Skeletal muscle cell (primary cell): ENCODE measurements around the gene PARP4.
"Not testable (repeated sequence)": the region's sequence is repeated elsewhere in the genome, so short reads cannot be mapped to it uniquely, and the experiment has no call there.

Experiments used
- DNase-seq: peaks from one replicate; pipeline ENCODE4 v3.0.0-alpha.2; 2010; ENCODE audit warnings: low read depth
- H3K4me3 ChIP-seq: 2 replicates; pipeline ENCODE4 v1.5.1; 2011; ENCODE audit warnings: low read depth, mild to moderate bottlenecking, control low read depth, low read length, moderate library complexity

Gene PARP4

DNA sequence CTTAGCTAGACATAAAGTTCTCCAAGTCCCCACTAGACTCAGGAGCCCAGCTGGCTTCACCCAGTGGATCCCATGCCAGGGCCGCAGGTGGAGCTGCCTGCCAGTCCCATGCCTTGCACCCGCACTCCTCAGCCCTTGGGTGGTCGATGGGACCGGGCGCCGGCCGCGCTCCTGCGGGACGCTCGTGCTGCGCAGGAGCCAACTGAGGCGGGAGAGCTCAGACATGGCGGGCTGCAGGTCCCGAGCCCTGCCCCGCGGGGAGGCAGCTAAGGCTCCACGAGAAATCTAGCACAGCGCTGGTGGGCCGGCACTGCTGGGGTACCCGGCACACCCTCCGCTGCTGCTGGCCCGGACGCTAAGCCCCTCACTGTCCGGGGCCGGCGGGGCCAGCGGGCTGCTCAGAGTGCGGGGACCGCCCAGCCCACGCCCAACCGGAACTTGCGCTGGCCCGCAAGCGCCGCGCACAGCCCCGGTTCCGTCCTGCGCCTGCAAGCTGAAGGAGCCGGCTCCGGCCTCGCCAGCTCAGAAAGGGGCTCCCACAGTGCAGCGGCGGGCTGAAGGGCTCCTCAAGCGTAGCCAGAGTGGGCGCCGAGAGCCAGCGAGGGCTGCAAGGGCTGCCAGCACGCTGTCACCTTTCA, 5.8 kb downstream of the PARP4 start:
- no peak for DNase-seq
- H3K4me3 ChIP-seq = no peak overlapping the region

- H3K4me3 ChIP-seq, DNase-seq: not testable (repeated sequence)
These were observed 6.3 kb downstream of the PARP4 start for GRCh38 chr13:24506283-24506682.

- DNase-seq = no peak
- no peak overlapping the region for H3K4me3 ChIP-seq
These were observed 6.8 kb downstream of the PARP4 start for GRCh38 chr13:24505756-24506155.

DNA sequence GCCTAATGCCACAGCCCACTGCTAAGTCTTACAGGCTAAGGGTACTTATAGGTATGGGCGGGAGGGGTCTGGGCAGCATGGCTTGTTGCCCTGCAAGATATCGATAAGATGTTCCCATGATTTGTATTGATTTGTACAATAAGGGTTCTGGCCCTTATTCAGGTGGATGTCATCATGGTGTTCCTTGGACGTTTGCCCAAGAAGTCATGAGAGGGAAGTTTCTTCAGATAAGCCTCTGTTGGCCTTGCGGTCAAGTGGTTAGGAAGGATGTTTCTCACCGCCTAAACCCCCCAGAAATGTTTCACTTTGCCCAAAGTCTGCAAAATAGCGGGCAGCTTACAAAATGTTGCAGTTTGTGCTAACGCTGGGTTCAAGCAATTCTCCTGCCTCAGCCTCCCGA, 7.3 kb downstream of the PARP4 start:
- H3K4me3 ChIP-seq = no peak overlapping the region
- no peak for DNase-seq

DNA sequence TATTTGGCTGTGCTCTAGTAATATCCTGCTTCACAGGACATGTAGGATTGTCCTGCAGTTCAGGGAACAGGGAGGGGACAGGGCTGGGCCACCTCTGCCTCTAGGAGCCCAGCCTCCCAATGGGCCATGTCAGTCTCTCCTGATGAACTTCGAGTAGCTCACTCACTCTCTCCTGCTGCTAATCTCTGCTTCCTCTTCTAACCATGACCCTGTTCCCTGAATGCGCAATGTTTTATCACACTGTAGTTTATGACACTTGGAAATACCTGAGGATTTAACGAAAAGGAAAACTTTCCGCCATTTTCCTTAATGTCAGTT, 9.2 kb downstream of the PARP4 start:
- H3K4me3 ChIP-seq = no peak overlapping the region
- no peak for DNase-seq

DNA sequence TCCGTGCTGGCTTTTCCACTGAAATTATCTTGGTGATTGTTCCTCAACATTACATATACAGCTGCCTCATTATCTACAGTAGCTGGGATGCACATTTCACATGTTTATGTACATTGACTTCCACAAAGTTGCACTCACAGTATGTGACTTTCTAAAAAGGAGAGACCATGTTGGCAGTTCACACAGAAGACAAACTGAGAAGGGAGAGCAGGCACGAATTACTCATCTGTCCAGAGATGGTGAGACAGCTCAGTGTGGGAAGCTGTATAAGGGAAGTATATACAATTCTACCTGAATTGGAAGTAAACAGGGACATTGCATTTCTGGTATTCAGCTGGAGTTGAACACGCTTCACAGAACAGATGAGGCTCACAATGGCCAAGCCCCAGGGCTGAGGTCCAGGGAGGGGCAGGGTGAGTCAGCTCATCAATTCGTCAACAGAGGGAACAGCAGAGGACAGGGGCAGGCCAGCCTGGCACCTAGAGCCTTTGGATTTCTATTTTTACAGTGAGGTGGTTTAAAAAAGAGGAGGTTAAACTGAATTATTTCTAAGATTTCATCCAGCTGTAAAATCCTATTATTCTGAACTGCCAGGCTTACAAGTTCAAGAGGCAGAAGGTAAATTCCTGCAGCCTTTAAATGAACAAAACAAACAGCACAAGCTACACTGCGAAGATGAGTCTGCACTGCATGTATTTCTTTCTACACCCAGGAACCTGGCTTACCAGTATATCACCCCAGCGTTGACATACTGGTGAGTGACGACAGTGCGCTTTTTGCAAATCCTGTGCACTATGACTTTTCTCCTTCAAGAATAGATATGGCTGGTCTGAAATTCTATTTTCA, 9.8 kb downstream of the PARP4 start:
- H3K4me3 ChIP-seq = no peak overlapping the region
- DNase-seq = peak; percentile 26

- no peak overlapping the region for H3K4me3 ChIP-seq
- peak; percentile 27 for DNase-seq
These were observed 11.6 kb downstream of the PARP4 start for GRCh38 chr13:24500977-24501376.

DNA sequence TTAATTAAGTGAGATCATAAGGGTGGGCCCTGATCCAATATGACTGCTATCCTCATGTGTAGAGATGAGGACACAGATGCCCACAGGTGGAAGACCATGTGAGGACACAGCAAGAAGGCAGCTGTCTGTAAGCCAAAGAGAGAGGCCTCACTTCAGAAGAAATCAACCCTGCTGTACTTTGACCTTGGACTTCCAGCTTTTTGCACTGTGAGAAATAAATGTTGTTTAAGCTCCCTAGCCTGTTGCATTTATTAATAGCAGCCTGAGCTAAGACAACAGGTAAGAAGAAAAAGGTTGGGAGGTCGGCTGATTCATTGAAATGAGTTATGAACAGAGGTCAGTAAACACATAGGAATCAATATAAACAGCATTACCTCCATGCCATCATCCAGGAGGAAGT, 14.8 kb downstream of the PARP4 start:
- no peak for DNase-seq
- no peak overlapping the region for H3K4me3 ChIP-seq

DNA sequence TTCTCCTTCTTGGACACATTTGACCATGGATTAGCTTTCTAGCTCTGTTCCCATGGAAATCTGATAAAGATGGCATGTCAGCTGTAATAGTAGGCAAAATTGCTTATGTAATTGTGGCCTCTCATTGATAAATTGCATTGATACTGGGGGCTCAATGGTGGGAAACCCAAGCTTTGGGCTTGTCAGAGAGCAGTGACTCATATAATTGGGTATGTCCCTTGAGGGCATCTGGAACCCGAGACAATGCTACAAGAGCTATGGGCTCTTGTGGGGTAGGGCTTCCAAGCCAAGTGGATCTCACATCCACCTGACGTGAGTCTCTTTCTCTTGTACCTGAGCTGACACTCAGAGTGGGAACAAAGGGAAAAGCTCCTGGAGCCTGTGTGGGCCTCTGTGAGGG, 16.3 kb downstream of the PARP4 start:
- not testable (repeated sequence) for H3K4me3 ChIP-seq, DNase-seq

DNA sequence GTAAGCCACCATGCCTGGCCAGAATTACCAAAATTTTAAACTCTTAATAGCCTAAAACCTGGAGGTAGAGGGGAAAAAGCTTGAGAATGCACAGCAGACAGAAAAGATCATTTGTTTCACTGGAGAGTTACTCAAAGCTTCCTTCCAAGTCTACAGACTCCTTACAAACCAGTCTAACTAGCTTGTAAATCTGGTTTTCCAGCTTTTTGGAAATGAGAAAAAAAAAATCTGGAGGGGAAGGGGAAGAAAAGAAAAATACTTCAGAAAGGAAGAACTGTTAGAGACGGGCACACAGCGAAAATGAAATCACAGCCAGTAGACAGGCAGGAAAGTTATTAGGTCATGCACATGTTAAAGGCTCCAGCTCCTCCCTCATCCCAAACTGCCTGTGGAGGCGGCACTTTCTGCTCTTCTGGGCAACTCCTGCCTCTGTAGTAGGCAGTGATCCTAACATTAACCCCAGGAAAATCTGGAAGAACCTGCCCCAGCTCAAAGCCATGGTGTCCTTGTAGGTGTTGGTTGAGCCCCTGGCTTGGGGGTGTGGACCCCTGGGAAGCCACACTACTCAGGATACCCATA, 17.3 kb downstream of the PARP4 start:
- H3K4me3 ChIP-seq = no peak overlapping the region
- DNase-seq = no peak

DNA sequence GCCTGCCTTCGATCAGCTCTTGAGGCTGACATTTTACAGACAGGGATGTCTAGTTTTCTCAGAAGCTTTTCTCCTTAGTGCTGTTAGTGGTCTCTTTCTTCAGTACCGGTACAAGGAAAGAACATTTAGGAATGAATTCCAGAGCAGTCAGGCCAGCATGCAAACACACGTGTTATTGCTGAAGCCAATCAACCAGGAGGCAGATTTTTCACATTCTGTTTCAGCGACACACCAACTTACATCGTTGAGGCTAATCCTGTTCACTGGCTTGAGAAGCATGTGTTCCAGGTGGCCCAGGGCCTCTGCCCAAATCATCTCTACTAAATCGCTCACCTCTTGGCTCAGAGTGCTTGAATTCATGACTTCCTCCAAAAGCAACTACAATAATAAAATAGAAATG, 19.2 kb downstream of the PARP4 start:
- no peak for DNase-seq
- no peak overlapping the region for H3K4me3 ChIP-seq

GRCh38 chr13:24491845-24492244, 20.7 kb downstream of the PARP4 start:
- DNase-seq = no peak
- no peak overlapping the region for H3K4me3 ChIP-seq

DNA sequence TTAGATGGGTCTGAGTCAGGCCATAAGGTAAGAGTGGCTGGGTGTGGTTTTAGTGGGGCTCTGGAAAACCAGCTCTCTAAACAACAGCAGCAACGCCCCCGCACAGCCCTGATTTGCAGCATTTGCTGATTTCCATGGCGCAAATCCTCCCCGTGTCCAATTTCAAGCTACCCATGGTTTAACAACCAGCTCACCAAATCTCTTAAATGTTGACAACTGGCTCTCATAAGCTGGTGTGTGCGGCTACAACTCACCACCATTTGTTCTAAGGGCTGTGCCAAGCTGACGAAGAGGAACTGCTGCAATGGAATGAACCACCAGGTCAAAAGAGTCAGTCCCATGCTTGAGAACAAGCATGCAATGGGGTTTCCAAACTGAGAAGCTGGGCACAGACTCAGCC, 22.9 kb downstream of the PARP4 start:
- DNase-seq = no peak
- no peak overlapping the region for H3K4me3 ChIP-seq

DNA sequence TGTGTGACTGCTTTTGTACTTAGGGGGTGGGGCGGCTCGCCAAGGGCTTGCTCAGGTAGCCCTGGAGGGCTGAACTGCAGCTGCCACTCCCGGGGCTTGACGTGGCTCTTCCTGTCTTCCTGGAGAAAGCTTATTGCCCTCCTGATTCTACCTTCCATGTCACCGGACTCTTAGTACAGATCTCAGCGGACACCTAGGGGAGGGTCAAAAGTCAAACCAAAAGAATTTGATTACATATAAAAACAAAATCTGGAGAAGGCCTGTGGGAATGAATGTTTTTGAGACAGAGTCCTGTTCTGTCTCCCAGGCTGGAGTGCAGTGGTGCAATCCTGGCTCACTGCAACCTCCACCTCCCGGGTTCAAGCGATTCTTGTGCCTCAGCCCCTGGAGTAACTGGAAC, 24.5 kb downstream of the PARP4 start:
- not testable (repeated sequence) for DNase-seq

GRCh38 chr13:24486017-24486657, 26.4 kb downstream of the PARP4 start:
- DNase-seq, H3K4me3 ChIP-seq: not testable (repeated sequence)

More for the DNA sequence above, 24.5 kb downstream of the PARP4 start:
- H3K4me3 ChIP-seq = not testable (repeated sequence)

- H3K4me3 ChIP-seq = no peak overlapping the region
- DNase-seq = no peak
These were observed 38.9 kb downstream of the PARP4 start for GRCh38 chr13:24473686-24474085.

DNA sequence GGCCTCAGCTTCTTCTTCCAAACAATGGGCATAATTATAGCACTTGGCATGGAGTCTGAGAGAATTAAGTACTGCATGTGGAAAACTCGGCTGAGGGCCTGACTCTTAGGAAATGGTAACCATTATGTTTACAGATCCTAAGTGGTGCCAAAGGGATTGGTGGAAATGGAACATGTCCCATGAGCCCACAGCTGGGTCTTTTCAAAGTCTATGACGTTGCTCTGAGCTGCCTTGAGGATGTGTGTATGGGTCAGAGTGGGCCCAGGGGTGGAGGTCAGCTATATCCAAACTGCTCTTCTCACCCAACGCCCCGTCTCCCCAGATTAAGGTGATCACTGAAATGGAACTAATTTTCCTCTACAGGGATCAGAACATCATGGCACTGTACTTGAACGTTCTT, 40.4 kb downstream of the PARP4 start:
- not testable (repeated sequence) for H3K4me3 ChIP-seq, DNase-seq

DNA sequence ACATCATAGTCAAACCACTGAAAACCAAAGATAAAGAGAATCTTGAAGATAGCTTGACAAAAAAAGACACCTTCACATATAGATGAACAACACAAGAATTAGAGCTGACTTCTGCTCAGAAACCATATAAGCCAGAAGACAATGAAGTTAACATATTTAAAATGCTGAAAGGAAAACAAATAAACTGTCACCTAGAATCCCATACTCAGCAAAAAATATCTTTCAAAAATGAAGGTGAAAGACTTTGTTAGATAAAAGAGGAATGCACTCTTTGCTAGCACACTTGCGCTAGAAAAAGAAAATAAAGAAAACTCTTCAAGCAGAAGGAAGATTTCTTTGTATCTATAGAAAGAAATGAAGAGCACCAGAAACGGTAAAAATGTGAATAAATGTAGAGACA, 49.5 kb downstream of the PARP4 start:
- no peak overlapping the region for H3K4me3 ChIP-seq
- DNase-seq = no peak

DNA sequence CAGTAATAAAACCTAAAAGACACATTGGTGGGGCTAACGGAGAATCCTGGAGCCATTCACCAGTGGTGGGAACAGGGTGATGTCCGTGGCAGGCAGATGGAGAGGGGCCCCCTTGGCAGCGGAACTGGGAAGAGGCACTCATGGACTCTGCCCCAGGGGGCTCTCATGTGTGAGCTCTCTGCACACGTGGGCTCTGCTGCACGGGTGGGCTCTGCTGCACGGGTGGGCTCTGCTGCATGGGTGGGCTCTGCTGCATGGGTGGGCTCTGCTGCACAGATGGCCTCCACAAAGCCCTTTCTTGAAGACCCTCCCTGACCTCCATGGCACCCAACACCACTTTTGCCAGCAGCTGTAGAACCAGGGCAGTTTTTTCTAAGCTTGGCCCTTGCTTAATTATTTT, 52.3 kb downstream of the PARP4 start:
- H3K4me3 ChIP-seq = no peak overlapping the region
- no peak for DNase-seq

GRCh38 chr13:24459726-24460125, 52.9 kb downstream of the PARP4 start:
- DNase-seq = no peak
- no peak overlapping the region for H3K4me3 ChIP-seq
